ENCODE data around the gene CPA3.

CPA3 gene

DNA sequence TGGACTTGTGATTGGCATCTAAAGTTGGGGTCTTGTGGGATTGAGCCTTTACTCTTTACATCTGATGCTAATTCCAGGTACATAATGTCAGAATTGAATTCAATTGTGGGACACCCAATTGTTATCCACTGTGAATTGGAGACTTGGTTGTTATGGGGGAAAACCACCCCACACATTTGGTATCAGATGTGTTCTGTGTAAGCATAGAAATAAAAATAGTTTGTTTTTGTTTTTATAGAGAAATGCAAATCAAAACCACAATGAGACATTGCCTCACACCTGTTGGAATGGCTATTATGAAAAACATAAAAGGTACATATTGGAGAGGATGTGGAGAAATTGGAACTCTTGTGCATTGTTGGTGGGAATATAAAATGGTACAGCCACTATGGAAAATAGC is 58.5 kb downstream of the CPA3 start:
- no peak for DNase-seq

DNA sequence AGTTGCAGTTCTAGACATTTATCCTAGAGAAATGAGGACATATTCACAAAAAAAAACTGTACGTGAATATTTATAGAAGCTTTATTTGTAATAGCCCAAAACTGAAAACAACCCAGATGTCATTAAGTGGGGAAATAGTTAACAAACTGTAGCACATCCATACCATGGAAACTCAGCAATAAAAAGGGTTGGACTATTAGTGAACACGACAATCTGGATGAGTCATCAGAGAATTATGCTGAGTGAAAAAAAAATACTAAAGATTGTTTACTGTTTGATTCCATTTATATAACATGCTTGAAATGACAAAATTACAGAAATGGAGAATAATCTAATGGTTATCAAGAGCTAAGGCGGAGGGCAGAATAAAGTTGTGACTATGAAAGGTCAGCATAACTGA is 59.5 kb downstream of the CPA3 start:
- no peak for DNase-seq

DNA sequence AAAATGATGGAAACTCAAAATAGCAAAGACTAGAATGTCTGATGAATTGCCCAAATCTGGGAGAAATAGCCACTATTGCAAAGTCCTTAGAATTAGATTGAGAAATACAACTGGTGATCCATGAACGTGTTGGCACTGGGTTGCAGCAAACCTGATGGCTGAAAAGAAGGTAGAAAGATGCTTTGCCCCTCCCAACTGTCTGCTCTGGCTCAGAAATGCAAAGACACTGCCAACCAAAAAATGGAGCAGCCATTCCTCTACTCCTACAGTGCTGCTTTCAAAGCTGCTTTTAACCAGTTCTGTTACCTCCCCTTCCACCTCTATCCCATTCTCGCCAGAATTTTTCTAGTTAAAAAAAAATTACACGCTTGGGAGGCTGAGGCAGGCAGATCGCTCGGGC is 60.7 kb downstream of the CPA3 start:
- no peak for DNase-seq

DNA sequence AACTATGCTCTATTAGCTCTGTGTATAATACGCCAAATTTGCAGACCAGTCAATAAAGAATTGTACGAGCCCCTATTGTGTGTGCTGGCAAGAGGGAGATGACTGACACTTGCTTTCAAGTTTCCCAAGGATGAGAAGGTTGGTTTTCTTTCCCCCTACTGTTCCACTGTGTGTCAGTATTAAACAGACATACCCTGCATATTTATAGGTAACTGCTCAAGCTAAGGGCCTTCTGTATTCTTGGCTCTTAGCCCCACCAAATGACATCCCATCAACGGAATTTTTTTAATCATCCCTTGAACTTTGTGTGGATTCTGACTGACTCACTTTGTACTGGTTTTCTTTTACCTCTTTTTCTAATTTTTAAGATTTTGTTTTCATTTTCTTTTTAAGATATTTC is 65.7 kb downstream of the CPA3 start:
- no peak for DNase-seq

DNA sequence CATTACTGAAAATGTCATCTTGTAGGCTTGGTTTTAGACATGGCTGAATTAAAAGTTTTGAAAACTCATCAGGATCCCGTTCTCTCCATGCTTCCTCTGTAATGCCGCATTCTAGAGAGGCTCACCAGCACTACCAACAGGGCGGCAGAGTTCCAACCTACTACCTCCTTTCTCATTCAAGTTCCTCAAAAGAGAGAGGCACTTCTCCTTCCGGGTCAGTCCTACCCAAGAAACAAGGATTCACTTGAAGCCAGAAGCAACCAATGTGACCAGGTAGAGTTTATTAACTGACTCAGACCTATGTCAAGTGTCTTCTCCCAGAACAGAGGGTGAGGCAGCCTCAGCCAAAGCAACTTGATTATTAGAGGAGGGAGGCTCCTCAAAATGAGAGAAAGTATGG is 66.5 kb downstream of the CPA3 start:
- DNase-seq: no peak

DNA sequence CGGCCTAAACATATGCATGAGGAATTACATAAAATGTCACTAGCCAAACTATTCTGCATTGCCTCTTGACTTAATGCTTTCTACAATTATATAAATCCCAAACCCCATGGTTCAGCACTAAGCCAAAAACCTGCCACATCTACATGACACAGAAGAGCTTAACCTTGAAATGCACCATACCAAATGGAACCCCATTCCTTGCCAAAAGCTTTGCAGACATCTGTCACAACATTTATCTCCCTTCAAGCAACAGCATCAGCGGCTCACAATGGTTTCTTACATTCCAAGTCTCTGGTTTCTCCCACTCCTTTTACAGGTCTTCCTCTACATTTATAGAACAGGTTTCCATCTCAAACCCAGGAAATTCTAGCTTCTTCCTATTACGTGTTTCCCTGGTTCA is 67.9 kb downstream of the CPA3 start:
- DNase-seq: no peak

DNA sequence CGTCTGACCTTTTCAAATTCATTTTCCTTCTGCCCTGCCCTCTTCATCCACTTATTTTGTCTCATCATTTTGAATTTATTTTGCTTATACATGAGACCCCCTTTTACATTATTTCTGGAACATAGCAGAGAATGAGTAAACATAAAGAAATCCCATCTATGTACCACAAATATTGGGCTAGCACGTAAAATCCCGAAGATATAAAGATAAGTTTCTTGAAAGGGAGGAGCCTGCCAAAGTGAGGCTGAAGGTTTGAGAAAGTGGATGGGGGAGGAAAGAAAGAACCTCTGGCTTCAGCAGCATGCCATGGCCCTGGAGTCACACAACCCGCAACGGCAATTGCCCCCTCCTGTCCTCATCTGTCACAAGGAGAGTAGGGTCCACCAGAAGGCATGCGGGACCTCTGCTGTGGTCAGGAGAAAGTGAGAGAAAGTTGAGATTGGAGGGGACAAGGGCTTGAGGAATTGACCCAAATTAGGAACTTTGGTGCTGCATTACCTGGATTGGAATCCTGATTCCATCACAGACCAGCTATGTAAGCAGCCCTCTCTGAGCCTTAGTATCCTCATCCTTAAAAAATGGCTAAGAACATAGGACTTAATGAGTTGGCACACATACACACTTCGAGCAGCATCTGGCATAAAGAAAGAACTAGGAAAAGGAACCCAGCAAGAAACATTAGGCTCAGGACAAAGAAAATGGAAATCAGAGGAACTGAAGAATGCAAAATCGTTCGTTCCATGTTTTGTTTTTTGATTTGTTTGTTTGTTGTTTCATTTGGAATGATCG is 72.6 kb downstream of the CPA3 start:
- no peak for DNase-seq

DNA sequence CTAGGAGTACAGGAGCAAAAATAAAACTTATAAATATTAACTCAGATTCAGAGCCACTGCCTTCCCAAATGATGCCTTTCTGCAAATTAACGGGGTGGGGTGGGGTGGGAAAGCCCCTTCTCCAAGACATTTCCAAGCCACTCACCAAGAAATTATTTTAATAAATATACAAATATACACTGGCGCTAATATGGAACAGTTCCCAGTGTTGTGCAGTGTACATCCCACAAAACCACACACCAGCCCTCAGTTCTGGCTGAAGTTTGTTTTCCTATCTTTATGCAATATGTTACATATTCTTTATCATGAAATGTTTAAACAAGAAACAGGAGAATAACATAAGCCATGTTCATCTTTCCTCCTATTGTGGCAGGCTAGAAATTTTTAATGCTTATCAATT is 73.2 kb downstream of the CPA3 start:
- DNase-seq: no peak

DNA sequence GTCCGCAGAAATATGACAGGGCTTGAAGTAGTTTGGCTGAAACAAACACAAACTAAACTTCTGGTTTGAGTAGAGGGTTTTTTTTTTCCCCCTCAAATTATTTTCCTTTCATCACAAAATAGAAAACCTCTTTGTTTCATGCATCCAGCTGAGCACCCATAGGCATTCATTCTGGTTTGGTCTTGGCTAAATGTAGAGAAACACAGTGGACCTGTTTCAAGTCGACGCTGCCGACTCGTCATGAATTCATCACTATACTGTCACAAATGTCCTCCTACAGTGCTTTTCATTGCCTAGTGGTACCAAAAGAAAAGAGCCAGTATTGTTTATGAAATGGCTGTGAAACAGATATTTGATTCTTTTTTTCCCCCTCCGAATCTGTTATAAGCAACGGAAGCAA is 73.8 kb downstream of the CPA3 start:
- no peak for DNase-seq

DNA sequence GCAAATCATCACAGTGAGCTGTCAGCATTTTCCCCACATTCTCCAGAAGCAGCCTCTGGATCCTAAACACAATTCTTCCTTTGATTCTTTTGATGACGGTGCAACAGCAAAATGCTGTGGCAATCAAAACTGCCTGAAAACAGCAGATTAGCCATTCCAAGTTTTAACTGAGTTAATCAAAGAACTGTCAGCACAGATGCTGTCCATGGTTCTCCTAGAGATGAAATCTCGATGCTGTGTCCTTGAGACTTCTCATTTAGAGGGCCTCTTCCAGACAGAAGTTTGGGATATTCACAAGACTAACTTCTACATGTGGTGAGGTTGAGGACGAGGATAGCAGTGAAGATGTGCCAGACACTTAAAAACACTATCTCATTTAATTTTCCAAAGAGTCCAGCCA is 75.9 kb downstream of the CPA3 start:
- no peak for DNase-seq

DNA sequence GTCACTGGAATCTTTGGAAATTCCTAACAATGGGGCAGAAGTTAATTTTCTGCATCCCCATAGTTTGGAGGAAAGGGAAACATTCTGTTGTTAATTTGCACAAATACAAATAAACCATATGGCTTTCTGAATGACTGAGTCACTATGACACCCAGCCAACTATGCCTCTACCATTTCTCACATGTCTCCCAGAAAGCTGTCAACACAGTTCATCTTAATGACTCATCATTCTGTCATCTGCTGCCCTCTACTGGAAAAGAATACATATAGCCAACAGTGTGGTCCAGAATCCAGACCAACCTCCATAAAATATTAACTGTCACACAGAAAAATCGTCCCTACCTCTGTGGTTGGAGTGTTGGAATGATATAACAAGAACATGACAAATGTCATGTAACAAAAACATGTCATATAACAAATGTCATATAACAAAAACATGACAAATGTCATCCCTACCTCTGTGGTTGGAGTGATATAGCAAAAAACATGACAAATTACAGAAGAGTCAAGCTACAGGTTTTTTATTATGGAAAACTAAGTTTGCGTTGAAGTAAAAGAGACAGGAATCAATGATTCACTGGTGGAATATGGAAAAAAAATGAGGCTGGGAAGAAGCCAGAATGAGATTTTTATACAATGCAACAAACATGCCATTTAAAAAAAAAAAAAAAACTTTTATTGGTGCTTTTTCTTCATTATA is 78.6 kb downstream of the CPA3 start:
- peak; percentile 9 to 54 for DNase-seq

DNA sequence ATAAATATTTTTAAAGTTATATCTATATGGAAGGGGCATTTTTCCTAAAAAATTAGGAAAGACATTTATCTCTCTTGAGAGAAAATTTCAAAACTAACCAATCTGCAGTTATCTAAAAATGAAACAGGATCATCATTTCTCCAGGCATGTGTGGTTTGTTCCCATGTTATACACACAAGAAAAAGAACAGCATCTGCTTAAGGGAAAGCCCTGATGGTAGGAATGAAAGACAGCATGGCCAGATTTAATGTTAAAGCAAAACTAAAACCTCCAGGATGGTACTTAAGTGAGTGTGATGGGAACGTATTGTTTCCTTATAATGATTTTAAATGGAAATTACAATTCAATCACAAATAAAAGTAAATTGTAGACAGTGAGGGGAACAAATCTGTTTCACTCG is 80.0 kb downstream of the CPA3 start:
- no peak for DNase-seq

Data from CD4-positive, alpha-beta T cell treated with Interleukin-1 beta for 1 hour (primary cell).